WTC11 (cell line): Measurements from ENCODE around the gene TACC2. TPM values are rescaled to one million over a fixed set of nuclear protein-coding genes. Genes with fewer than 3 reads are reported as not detected.

Experiments used
- ATAC-seq: fragments of 200-7000 bp; cut with Tn5 transposase; 2 replicates; pipeline ENCODE4 v1.10.0; 2021; ENCODE audit warnings: mild to moderate bottlenecking, moderate library complexity
- CTCF ChIA-PET: fragments of 300-600 bp; sonication (Branson Sonifier 250); formaldehyde crosslinking; loops from one replicate; lab custom pipeline; 2021; ENCODE audit warnings: antibody characterized with exemption; lab: Charles Lee
- POLR2A ChIA-PET: fragments of 350-600 bp; sonication (Branson Sonifier 250); formaldehyde crosslinking; loops from one replicate; lab custom pipeline; 2021; ENCODE audit warnings: antibody characterized with exemption; lab: Charles Lee
- DNase-seq: peaks from one replicate; pipeline ENCODE4 v3.0.0; 2021; ENCODE audit warnings: low spot score
- H3K27ac Mint-ChIP-seq: 2 replicates; pipeline ENCODE4 v1.8.0; 2021; ENCODE audit warnings: mixed read lengths
- H3K27me3 Mint-ChIP-seq: 2 replicates; pipeline ENCODE4 v1.8.0; 2021; ENCODE audit warnings: low read depth, mild to moderate bottlenecking, moderate library complexity, mixed read lengths
- H3K36me3 Mint-ChIP-seq: 2 replicates; pipeline ENCODE4 v1.8.0; 2021; ENCODE audit warnings: mixed read lengths
- H3K4me1 Mint-ChIP-seq: 2 replicates; pipeline ENCODE4 v1.8.0; 2022; ENCODE audit warnings: mixed read lengths
- H3K4me3 Mint-ChIP-seq: 2 replicates; pipeline ENCODE4 v1.8.0; 2021; ENCODE audit warnings: mild to moderate bottlenecking, moderate library complexity, mixed read lengths
- H3K9me3 Mint-ChIP-seq: 2 replicates; pipeline ENCODE4 v1.8.0; 2021; ENCODE audit warnings: mixed read lengths
- ATF1 ChIP-seq: sonication (generic); formaldehyde crosslinking; IDR thresholded peaks from 2 replicates; pipeline ENCODE4 v1.8.1; 2023; ENCODE audit warnings: mild to moderate bottlenecking, moderate library complexity, missing genetic modification reagents
- ATF3 ChIP-seq: sonication (generic); formaldehyde crosslinking; conservative IDR thresholded peaks from 2 replicates; pipeline ENCODE4 v1.8.1; 2022; ENCODE audit warnings: mild to moderate bottlenecking, missing genetic modification reagents
- ESRRA ChIP-seq: sonication (generic); formaldehyde crosslinking; IDR thresholded peaks from 2 replicates; pipeline ENCODE4 v1.8.1; 2022; ENCODE audit warnings: mild to moderate bottlenecking, missing genetic modification reagents, borderline replicate concordance
- GTF2I ChIP-seq: fragments of 250-450 bp; sonication (Bioruptor Pico); conservative IDR thresholded peaks from 2 replicates; pipeline ENCODE4 v1.4.0; 2021; ENCODE audit warnings: mild to moderate bottlenecking
- HMGXB4 ChIP-seq: sonication (generic); formaldehyde crosslinking; IDR thresholded peaks from 2 replicates; pipeline ENCODE4 v1.8.1; 2023; ENCODE audit warnings: mild to moderate bottlenecking, moderate library complexity, missing genetic modification reagents
- IRF1 ChIP-seq: sonication (generic); formaldehyde crosslinking; IDR thresholded peaks from 2 replicates; pipeline ENCODE4 v1.8.0; 2023; ENCODE audit warnings: missing genetic modification reagents
- IRF2 ChIP-seq: sonication (generic); formaldehyde crosslinking; IDR thresholded peaks from 2 replicates; pipeline ENCODE4 v1.8.0; 2022; ENCODE audit warnings: low read depth, missing genetic modification reagents, borderline replicate concordance
- KAT7 ChIP-seq: sonication (generic); formaldehyde crosslinking; IDR thresholded peaks from 2 replicates; pipeline ENCODE4 v1.8.1; 2023; ENCODE audit warnings: missing genetic modification reagents, mild to moderate bottlenecking, borderline replicate concordance
- NFATC4 ChIP-seq: fragments of 250-450 bp; sonication (Bioruptor Pico); IDR thresholded peaks from 2 replicates; pipeline ENCODE4 v1.9.0; 2021; ENCODE audit warnings: mild to moderate bottlenecking
- NR2C2 ChIP-seq: sonication (generic); formaldehyde crosslinking; IDR thresholded peaks from 2 replicates; pipeline ENCODE4 v1.8.0; 2022; ENCODE audit warnings: mild to moderate bottlenecking, missing genetic modification reagents
- NR3C1 ChIP-seq: sonication (generic); formaldehyde crosslinking; conservative IDR thresholded peaks from 2 replicates; pipeline ENCODE4 v1.8.1; 2023; ENCODE audit warnings: low read depth, mild to moderate bottlenecking, missing genetic modification reagents
- PREB ChIP-seq: sonication (generic); formaldehyde crosslinking; IDR thresholded peaks from 2 replicates; pipeline ENCODE4 v1.8.1; 2022; ENCODE audit warnings: mild to moderate bottlenecking, missing genetic modification reagents, moderate library complexity, borderline replicate concordance
- RELA ChIP-seq: sonication (generic); formaldehyde crosslinking; IDR thresholded peaks from 2 replicates; pipeline ENCODE4 v1.8.1; 2022; ENCODE audit warnings: missing genetic modification reagents, mild to moderate bottlenecking, borderline replicate concordance
- RORB ChIP-seq: fragments of 250-450 bp; sonication (Bioruptor Pico); IDR thresholded peaks from 2 replicates; pipeline ENCODE4 v1.9.0; 2021; ENCODE audit warnings: mild to moderate bottlenecking
- TEAD4 ChIP-seq: sonication (generic); formaldehyde crosslinking; IDR thresholded peaks from 2 replicates; pipeline ENCODE4 v1.8.0; 2022; ENCODE audit warnings: mild to moderate bottlenecking, missing genetic modification reagents
- ZBTB43 ChIP-seq: sonication (generic); formaldehyde crosslinking; IDR thresholded peaks from 2 replicates; pipeline ENCODE4 v1.8.1; 2023; ENCODE audit warnings: mild to moderate bottlenecking, missing genetic modification reagents
- ZNF121 ChIP-seq: sonication (generic); formaldehyde crosslinking; IDR thresholded peaks from 2 replicates; pipeline ENCODE4 v1.8.0; 2023; ENCODE audit warnings: missing genetic modification reagents
- ZNF532 ChIP-seq: fragments of 250-450 bp; sonication (Bioruptor Pico); IDR thresholded peaks from 2 replicates; pipeline ENCODE4 v1.9.0; 2021; ENCODE audit warnings: mild to moderate bottlenecking, borderline replicate concordance
- ZNF671 ChIP-seq: fragments of 250-450 bp; sonication (Bioruptor Pico); IDR thresholded peaks from 2 replicates; pipeline ENCODE4 v1.8.0; 2021; ENCODE audit warnings: mild to moderate bottlenecking
- total RNA-seq: library from RNA; stranded (reverse); gene quantifications from 3 replicates; pipeline ENCODE4 v1.2.3, GENCODE V29; 2021

The TACC2 gene
- total RNA-seq, 1 experiment from 2014 or later, result 28.9 TPM

- TF ChIP-seq ZNF532 (CRISPR knock-in tag) (no peak), NFATC4 (CRISPR knock-in tag) (no peak), RELA (CRISPR knock-in tag) (no peak), IRF2 (no peak), TEAD4 (CRISPR knock-in tag) (no peak), KAT7 (CRISPR knock-in tag) (no peak)
Observed at GRCh38 chr10:122176232-122177213, 187.6 kb downstream of the TACC2 start (continued).

- CTCF ChIA-PET, result interaction anchor here (0.9 kb wide), 1 partner anchor 89 kb away, joined by 3 read pairs; no protein-coding TSS in a partner anchor
- Mint-ChIP-seq H3K36me3 (no peaks in the 10 kb centered on the region), H3K4me3 (no peak overlapping the region; the same call in 1 of the 2 replicates), H3K27me3 (no peaks in the 10 kb centered on the region), H3K4me1 (peaks cover 81% of the 10 kb centered on the region), H3K27ac (peak overlapping the region; percentile 82), H3K9me3 (no peaks in the 10 kb centered on the region)
- ATAC-seq (peak; percentile 30; the same call in 1 of the 2 replicates), DNase-seq (no peak)
- POLR2A ChIA-PET, result interaction anchor here (1.0 kb wide), 1 partner anchor 15 kb away, joined by 5 read pairs; no protein-coding TSS in a partner anchor
- TF ChIP-seq GTF2I (CRISPR knock-in tag), result peak; percentile 87
- TF ChIP-seq ZNF121 (CRISPR knock-in tag), result peak; percentile 72; the same call in 1 of the 2 replicates
- no peak for TF ChIP-seq ATF3 (CRISPR knock-in tag)
- TF ChIP-seq, all 79 proteins: peak for 2
Observed at GRCh38 chr10:122178655-122179054, 189.7 kb downstream of the TACC2 start.

GRCh38 chr10:122181041-122181732 lies 192.2 kb downstream of the TACC2 start:
- Mint-ChIP-seq H3K9me3 (no peaks in the 10 kb centered on the region), H3K4me1 (peaks cover 78% of the 10 kb centered on the region), H3K36me3 (no peaks in the 10 kb centered on the region), H3K27ac (peak overlapping the region; percentile 80), H3K4me3 (peak overlapping the region; percentile 33; the same call in 1 of the 2 replicates), H3K27me3 (no peaks in the 10 kb centered on the region)
- ATAC-seq (no peak), DNase-seq (no peak)
- ChIA-PET POLR2A (interaction anchor here (2.9 kb wide), 1 partner anchor 17 kb away, joined by 21 read pairs; no protein-coding TSS in a partner anchor), CTCF (interaction anchor here (1.2 kb wide), 1 partner anchor 24 kb away, joined by 5 read pairs; no protein-coding TSS in a partner anchor)
- TF ChIP-seq ZBTB43 (CRISPR knock-in tag), result no peak
- TF ChIP-seq NR2C2 (CRISPR knock-in tag), result no peak
- no peak for TF ChIP-seq NR3C1 (CRISPR knock-in tag)
- no peak for TF ChIP-seq ATF1 (CRISPR knock-in tag)
- TF ChIP-seq ZNF671, result no peak
- TF ChIP-seq ESRRA, result no peak
- TF ChIP-seq PREB (CRISPR knock-in tag), result no peak
- no peak for TF ChIP-seq RORB (CRISPR knock-in tag)
- TF ChIP-seq ZNF121 (CRISPR knock-in tag), result no peak
- no peak for TF ChIP-seq IRF1 (CRISPR knock-in tag)
- TF ChIP-seq HMGXB4, result no peak
